ENCODE measurements around the gene CHCHD10. TPM values are rescaled to one million over a fixed set of nuclear protein-coding genes. Genes with fewer than 3 reads are reported as not detected.

CHCHD10 gene
- total and polyA plus RNA-seq, 2 of the 13 experiments (the other 11 are each of a cell fraction or from before 2014, with no cell fraction given) = 37.0 to 62.8 TPM

DNA sequence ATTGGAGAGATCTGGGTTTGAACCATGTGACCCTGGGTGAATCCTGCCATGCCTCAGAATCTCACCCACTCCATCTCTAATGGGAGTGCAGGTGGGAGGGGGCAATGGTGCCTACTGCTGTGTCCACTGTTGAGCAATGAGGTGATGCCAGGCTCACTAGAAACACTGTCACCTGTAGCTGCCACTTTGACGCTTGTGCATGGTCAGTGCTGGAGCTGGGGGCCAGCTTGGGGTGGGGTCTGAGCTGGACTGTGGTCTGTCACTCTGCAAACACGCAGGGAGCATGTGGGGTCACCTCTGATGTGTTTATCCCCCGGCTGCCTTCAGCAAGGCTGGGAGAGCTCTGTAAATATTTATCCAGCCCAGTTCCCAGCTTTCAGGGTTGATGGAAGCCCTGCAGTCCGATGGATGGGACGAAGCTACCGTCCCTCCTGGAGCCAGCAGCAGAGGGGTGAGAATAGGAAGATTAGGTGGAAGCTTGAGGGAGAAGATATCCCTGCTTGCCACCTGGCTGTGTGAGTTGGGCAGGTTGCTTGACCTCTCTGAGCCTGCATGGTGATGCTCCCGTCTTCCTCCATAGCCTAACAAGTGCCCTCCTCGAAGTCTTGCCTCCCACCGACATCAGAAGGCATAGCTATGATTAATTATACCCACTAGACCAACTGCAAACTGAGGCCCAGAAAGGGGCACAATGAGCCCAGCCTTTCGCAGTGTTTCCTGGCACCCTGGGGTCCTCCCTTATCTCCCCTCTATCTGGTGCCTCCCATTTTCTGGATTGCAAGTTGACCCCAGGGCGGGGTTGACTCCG, 6.5 kb upstream of the CHCHD10 start (continued):
- peak; percentile 59; the same call in 1 of the 2 replicates for TF ChIP-seq HOMEZ (CRISPR knock-in tag; IDR thresholded peaks at IDR 0.05; ENCODE audit: low read depth)
- peak in 1 of 2 experiments; percentile 81; a peak in 1 of 4 replicates for TF ChIP-seq KLF16 (CRISPR knock-in tag; IDR thresholded peaks at IDR 0.05)
- TF ChIP-seq FOXA1 (IDR thresholded peaks at IDR 0.05) = peak; percentile 52; the same call in 1 of the 2 replicates
- peak; percentile 89 for TF ChIP-seq FOXA1 (CRISPR knock-in tag; IDR thresholded peaks at IDR 0.05)
- peak; percentile 87 for TF ChIP-seq FOXJ3 (CRISPR knock-in tag; IDR thresholded peaks at IDR 0.05; ENCODE audit: borderline replicate concordance)
- no peak for TF ChIP-seq WIZ (CRISPR knock-in tag; IDR thresholded peaks at IDR 0.05)
- TF ChIP-seq FOSL2 (CRISPR knock-in tag; IDR thresholded peaks at IDR 0.05) = peak; percentile 75
- TF ChIP-seq, protein P1, sequence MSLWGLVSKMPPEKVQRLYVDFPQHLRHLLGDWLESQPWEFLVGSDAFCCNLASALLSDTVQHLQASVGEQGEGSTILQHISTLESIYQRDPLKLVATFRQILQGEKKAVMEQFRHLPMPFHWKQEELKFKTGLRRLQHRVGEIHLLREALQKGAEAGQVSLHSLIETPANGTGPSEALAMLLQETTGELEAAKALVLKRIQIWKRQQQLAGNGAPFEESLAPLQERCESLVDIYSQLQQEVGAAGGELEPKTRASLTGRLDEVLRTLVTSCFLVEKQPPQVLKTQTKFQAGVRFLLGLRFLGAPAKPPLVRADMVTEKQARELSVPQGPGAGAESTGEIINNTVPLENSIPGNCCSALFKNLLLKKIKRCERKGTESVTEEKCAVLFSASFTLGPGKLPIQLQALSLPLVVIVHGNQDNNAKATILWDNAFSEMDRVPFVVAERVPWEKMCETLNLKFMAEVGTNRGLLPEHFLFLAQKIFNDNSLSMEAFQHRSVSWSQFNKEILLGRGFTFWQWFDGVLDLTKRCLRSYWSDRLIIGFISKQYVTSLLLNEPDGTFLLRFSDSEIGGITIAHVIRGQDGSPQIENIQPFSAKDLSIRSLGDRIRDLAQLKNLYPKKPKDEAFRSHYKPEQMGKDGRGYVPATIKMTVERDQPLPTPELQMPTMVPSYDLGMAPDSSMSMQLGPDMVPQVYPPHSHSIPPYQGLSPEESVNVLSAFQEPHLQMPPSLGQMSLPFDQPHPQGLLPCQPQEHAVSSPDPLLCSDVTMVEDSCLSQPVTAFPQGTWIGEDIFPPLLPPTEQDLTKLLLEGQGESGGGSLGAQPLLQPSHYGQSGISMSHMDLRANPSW (CRISPR knock-in tag; IDR thresholded peaks at IDR 0.05; ENCODE audit: borderline replicate concordance) = no peak; the same call in 1 of the 2 replicates
- peak; percentile 99 for TF ChIP-seq HIC2 (CRISPR knock-in tag; IDR thresholded peaks at IDR 0.05; ENCODE audit: low read depth)
- TF ChIP-seq SMAD9 (CRISPR knock-in tag; IDR thresholded peaks at IDR 0.05) = no peak
- no peak for TF ChIP-seq EED (CRISPR knock-in tag; IDR thresholded peaks at IDR 0.05)
- TF ChIP-seq RERE (CRISPR knock-in tag; IDR thresholded peaks at IDR 0.05; ENCODE audit: low read depth) = peak; percentile 78; the same call in 1 of the 2 replicates
- no peak; the same call in 1 of the 2 replicates for TF ChIP-seq ZNF567 (CRISPR knock-in tag; IDR thresholded peaks at IDR 0.05; ENCODE audit: borderline replicate concordance)
- peak; percentile 59; the same call in 1 of the 2 replicates for TF ChIP-seq YEATS2 (CRISPR knock-in tag; IDR thresholded peaks at IDR 0.05; ENCODE audit: borderline replicate concordance)
- TF ChIP-seq CCDC6 (CRISPR knock-in tag; IDR thresholded peaks at IDR 0.05) = peak; percentile 59; the same call in 1 of the 2 replicates
- peak; percentile 64 to 91; a peak in 3 of 4 replicates for TF ChIP-seq EP300 (IDR thresholded peaks at IDR 0.05; ENCODE audit: low read depth in 2 of 2, low read length in 2 of 2)
- TF ChIP-seq EP300 (CRISPR knock-in tag; IDR thresholded peaks at IDR 0.05; ENCODE audit: borderline replicate concordance) = peak; percentile 69; the same call in 1 of the 2 replicates
